T-cell (primary cell): ENCODE measurements around the gene POMGNT1. TPM values are rescaled to one million over a fixed set of nuclear protein-coding genes. Genes with fewer than 3 reads are reported as not detected.
"Not testable (repeated sequence)": the region's sequence is repeated elsewhere in the genome, so short reads cannot be mapped to it uniquely, and the experiment has no call there.

ENCODE experiments used
- ATAC-seq, 4 experiments: fragments of 200-7000 bp in 3 of 4; fragments of 150-1000 bp in 1 of 4; cut with Tn5 transposase; replicated peaks in 1 of 4; 1 replicate in 3 of 4; 2 replicates in 1 of 4; pipeline ENCODE4 v1.10.0; 2021; ENCODE audit warnings: moderate library complexity in 3 of 4, mild to moderate bottlenecking in 2 of 4, moderate number of reproducible peaks in 1 of 4
- CTCF ChIA-PET, 2 donors: fragments of 300-600 bp; sonication (Branson Sonifier 250); formaldehyde crosslinking; loops; one replicate each; lab custom pipeline; 2022; ENCODE audit warnings: antibody characterized with exemption in 2 of 2; lab: Charles Lee
- POLR2A ChIA-PET, 2 donors: fragments of 300-600 bp; sonication (Branson Sonifier 250); formaldehyde crosslinking; loops; one replicate each; lab custom pipeline; 2022; ENCODE audit warnings: antibody characterized with exemption in 2 of 2; lab: Charles Lee
- DNase-seq, 35 experiments: peaks; one replicate each; pipeline versions ENCODE4 v3.0.0 to v3.0.0-alpha.2; 2013 to 2023
- H3K27ac ChIP-seq: one replicate; pipeline ENCODE4 v1.5.1; 2013; ENCODE audit warnings: low read length
- H3K27me3 ChIP-seq, 2 experiments: replicated peaks in 1 of 2; 1 replicate in 1 of 2; 2 replicates in 1 of 2; pipeline versions ENCODE4 v1.6.1 to v1.7.0; 2013; ENCODE audit warnings: low read length in 1 of 2, mixed read lengths in 1 of 2; ENCODE audit not compliant: control insufficient read depth in 2 of 2, insufficient read depth in 2 of 2; ENCODE audit errors: extremely low read depth in 1 of 2
- H3K36me3 ChIP-seq, 2 donors: 1 replicate in 1 of 2; 2 replicates in 1 of 2; pipeline versions ENCODE4 v1.6.1 to v1.7.0; 2013; ENCODE audit warnings: low read length in 1 of 2; ENCODE audit not compliant: control insufficient read depth in 2 of 2, insufficient read depth in 1 of 2; ENCODE audit errors: extremely low read depth in 1 of 2
- H3K4me1 ChIP-seq, 2 experiments: 1 replicate in 1 of 2; 2 replicates in 1 of 2; pipeline versions ENCODE4 v1.6.1 to v1.7.0; 2013; ENCODE audit warnings: low read length in 2 of 2, mixed read lengths in 1 of 2; ENCODE audit not compliant: insufficient read depth in 2 of 2, control insufficient read depth in 1 of 2; ENCODE audit errors: extremely low read depth in 1 of 2
- H3K4me3 ChIP-seq, 2 donors: 1 replicate in 1 of 2; 2 replicates in 1 of 2; pipeline versions ENCODE4 v1.5.1 to v1.7.0; 2013; ENCODE audit warnings: mild to moderate bottlenecking in 2 of 2, low read length in 1 of 2, moderate library complexity in 1 of 2; ENCODE audit not compliant: control insufficient read depth in 1 of 2; ENCODE audit errors: extremely low read depth in 1 of 2
- H3K9me3 ChIP-seq: 2 replicates; pipeline ENCODE4 v1.7.0; 2013
- H3K27ac Mint-ChIP-seq, 2 donors: one replicate each; pipeline ENCODE4 v1.8.0; 2020 to 2021; ENCODE audit warnings: mild to moderate bottlenecking in 2 of 2, mixed read lengths in 2 of 2
- H3K27me3 Mint-ChIP-seq, 2 donors: one replicate each; pipeline ENCODE4 v1.8.0; 2021 to 2022; ENCODE audit warnings: mixed read lengths in 2 of 2
- H3K36me3 Mint-ChIP-seq: one replicate; pipeline ENCODE4 v1.8.0; 2021; ENCODE audit warnings: mixed read lengths
- H3K4me1 Mint-ChIP-seq, 3 donors: one replicate each; pipeline ENCODE4 v1.8.0; 2020 to 2022; ENCODE audit warnings: mixed read lengths in 3 of 3, mild to moderate bottlenecking in 1 of 3
- H3K4me3 Mint-ChIP-seq, 3 donors: one replicate each; pipeline ENCODE4 v1.8.0; 2020 to 2022; ENCODE audit warnings: mild to moderate bottlenecking in 3 of 3, mixed read lengths in 3 of 3, moderate library complexity in 3 of 3
- H3K9me3 Mint-ChIP-seq, 3 donors: one replicate each; pipeline ENCODE4 v1.8.0; 2020 to 2022; ENCODE audit warnings: mixed read lengths in 3 of 3
- WGBS: methylation state at CpG from one replicate; pipeline ENCODE4 v1.1.5; 2013; ENCODE audit warnings: missing lambda C conversion rate; ENCODE audit not compliant: insufficient coverage; 5-methylcytosine and 5-hydroxymethylcytosine counted together
- total RNA-seq, 35 experiments: library from RNA in 6 of 35; stranded (reverse) in 6 of 35; fragments of 120-200 nt in 1 of 35; gene quantifications; one replicate each; pipeline versions ENCODE4 v1.2.1 to v1.2.4 and lab custom pipeline; 2013 to 2026

POMGNT1 gene
- total RNA-seq, 5 donors from 2014 or later (not counting 1 experiment from before 2014, with no cell fraction given): 38.0 to 49.6 (median 42.2) TPM

DNA sequence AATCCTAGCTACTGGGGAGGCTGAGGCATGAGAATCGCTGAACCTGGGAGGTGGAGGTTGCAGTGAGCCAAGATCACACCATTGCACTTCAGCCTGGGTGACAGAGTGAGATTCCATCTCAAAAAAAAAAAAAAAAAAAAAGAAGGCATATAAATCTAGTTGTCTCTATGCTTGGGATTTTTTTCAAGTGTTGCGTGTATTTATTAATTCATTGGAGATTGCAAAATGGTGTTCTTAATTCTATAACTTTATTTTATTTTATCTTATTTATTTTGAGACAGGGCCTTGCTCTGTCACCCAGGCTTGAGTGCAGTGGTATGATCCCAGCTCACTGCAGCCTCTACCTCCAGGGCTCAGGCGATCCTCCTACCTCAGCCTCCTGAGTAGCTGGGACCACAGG lies 33.0 kb upstream of the POMGNT1 start:
- H3K27ac ChIP-seq, H3K36me3 ChIP-seq, H3K27ac Mint-ChIP-seq, DNase-seq, H3K27me3 Mint-ChIP-seq, ATAC-seq, H3K4me1 Mint-ChIP-seq, CTCF ChIA-PET, H3K9me3 ChIP-seq, POLR2A ChIA-PET, H3K9me3 Mint-ChIP-seq, H3K4me3 ChIP-seq, H3K27me3 ChIP-seq, H3K4me3 Mint-ChIP-seq, H3K4me1 ChIP-seq, H3K36me3 Mint-ChIP-seq: not testable (repeated sequence)
- no CpG with 5 or more reads among the region's 3 CpGs for WGBS

DNA sequence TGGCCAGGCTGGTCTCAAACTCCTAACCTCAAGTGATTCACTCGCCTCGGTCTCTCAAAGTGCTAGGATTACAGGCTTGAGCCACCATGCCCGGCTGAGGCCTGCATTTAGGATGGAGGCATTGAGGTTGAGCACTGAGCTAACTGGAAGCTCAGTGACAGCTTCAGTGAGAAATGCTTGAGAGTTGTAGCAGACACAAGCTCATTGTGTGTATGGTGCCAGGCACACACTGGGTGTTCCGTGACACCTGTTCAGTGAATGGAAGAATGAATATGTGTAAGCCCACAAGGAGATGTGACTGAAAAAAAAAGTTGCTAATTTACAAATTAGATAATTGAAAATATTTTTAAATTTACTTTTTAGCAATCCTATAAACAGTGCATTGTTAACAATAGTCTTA lies 26.7 kb upstream of the POMGNT1 start:
- H3K27ac ChIP-seq: no peak overlapping the region
- ChIA-PET POLR2A (no interaction called here), CTCF (interaction anchor here in 1 of 2 donors (1.0 to 1.8 kb wide), 3 partner anchors 9 to 123 kb away, joined by 4 to 5 read pairs (median 4); no protein-coding TSS in a partner anchor)
- Mint-ChIP-seq H3K4me3 (no peak overlapping the region), H3K36me3 (no peaks in the 10 kb centered on the region), H3K9me3 (no peaks in the 10 kb centered on the region), H3K4me1 (peaks cover 2 to 5% (median 3%) of the 10 kb centered on the region in 3 donors), H3K27me3 (no peaks in the 10 kb centered on the region), H3K27ac (no peak overlapping the region)
- H3K27me3 ChIP-seq: peaks cover 0 to 7% of the 10 kb centered on the region in 2 experiments
- DNase-seq: no peak
- no peaks in the 10 kb centered on the region for H3K36me3 ChIP-seq
- peaks cover 0 to 3% of the 10 kb centered on the region in 2 experiments for H3K4me1 ChIP-seq
- WGBS: 95% methylated on average over 3 of the region's 4 CpGs
- no peak overlapping the region for H3K4me3 ChIP-seq
- ATAC-seq: no peak
- H3K9me3 ChIP-seq: no peaks in the 10 kb centered on the region

DNA sequence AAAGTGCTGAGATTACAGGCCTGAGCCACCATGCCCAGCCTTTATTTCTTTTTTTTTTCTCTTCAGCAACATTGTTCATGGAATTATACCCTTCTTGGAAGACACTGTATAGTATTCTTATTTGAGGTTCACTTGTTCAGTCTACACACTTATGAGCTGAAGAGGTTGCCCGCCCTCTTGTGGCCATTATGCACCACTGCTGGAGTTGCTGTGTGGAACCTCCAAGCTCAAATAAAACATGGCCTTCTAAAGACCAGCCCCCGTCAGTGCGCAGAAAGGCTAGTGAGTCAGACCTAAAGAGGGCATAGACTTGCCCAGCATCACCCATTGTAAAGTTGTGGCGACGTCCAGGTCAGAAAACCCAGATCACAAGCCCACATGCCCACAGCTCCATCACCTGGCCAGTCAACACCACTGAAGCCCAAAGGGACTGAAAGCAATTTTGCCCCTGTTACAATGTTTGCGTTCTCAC lies 25.3 kb upstream of the POMGNT1 start:
- peaks cover 0 to 3% of the 10 kb centered on the region in 2 experiments for H3K4me1 ChIP-seq
- ChIA-PET POLR2A (interaction anchor here (0.6 kb wide), 2 partner anchors 35 to 546 kb away, joined by 8 to 10 read pairs; no protein-coding TSS in a partner anchor), CTCF (interaction anchor here (0.6 to 1.8 kb wide), 19 partner anchors 9 to 1194 kb away, joined by 3 to 12 read pairs (median 4); partner anchors contain the start of genes LURAP1 (in 1 of the 2) and POMGNT1 (in 1 of the 2))
- no peaks in the 10 kb centered on the region for H3K9me3 ChIP-seq
- DNase-seq (peak in 34 of 35 experiments; percentile 6 to 80 (median 45)), ATAC-seq (peak; percentile 80 to 95 (median 92))
- H3K36me3 ChIP-seq: no peaks in the 10 kb centered on the region
- Mint-ChIP-seq H3K4me1 (peaks cover 2 to 5% (median 3%) of the 10 kb centered on the region in 3 donors), H3K27ac (no peak overlapping the region), H3K27me3 (no peaks in the 10 kb centered on the region), H3K36me3 (no peaks in the 10 kb centered on the region), H3K9me3 (no peaks in the 10 kb centered on the region), H3K4me3 (no peak overlapping the region)
- peaks cover 0 to 7% of the 10 kb centered on the region in 2 experiments for H3K27me3 ChIP-seq
- no peak overlapping the region for H3K27ac ChIP-seq
- H3K4me3 ChIP-seq: no peak overlapping the region
- 8% methylated on average over 4 of the region's 6 CpGs for WGBS

DNA sequence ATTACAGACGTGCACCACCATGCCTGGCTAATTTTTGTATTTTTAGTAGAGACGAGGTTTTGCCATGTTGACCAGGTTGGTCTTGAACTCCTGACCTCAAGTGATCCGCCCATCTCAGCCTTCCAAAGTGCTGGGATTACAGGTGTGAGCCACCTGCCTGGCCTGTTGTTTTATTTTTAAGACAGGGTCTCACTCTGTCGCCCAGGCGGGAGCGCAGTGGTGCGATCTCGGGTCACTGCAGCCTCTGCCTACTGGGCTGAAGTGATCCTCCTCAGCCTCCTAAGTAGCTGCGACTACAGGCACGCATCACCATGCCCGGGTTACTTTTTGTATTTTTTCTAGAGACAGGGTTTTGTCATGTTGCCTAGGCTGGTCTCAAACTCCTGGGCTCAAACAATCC lies 24.8 kb upstream of the POMGNT1 start:
- CTCF ChIA-PET: interaction anchor here (0.7 to 1.8 kb wide), 11 partner anchors 9 to 227 kb away, joined by 3 to 12 read pairs (median 4); partner anchors contain the start of gene LURAP1 (in 1 of the 2)
- not testable (repeated sequence) for H3K27ac ChIP-seq, H3K27me3 Mint-ChIP-seq, H3K27ac Mint-ChIP-seq, H3K36me3 ChIP-seq, H3K4me3 ChIP-seq, H3K9me3 ChIP-seq, H3K36me3 Mint-ChIP-seq, H3K4me1 Mint-ChIP-seq, DNase-seq, H3K4me3 Mint-ChIP-seq, H3K27me3 ChIP-seq, H3K9me3 Mint-ChIP-seq, H3K4me1 ChIP-seq
- peak in 1 of 4 experiments; percentile 32 for ATAC-seq
- 100% methylated on average over 6 of the region's 11 CpGs for WGBS
- POLR2A ChIA-PET: interaction anchor here in 1 of 2 donors (0.6 kb wide), 1 partner anchor 546 kb away, joined by 8 read pairs; no protein-coding TSS in a partner anchor

DNA sequence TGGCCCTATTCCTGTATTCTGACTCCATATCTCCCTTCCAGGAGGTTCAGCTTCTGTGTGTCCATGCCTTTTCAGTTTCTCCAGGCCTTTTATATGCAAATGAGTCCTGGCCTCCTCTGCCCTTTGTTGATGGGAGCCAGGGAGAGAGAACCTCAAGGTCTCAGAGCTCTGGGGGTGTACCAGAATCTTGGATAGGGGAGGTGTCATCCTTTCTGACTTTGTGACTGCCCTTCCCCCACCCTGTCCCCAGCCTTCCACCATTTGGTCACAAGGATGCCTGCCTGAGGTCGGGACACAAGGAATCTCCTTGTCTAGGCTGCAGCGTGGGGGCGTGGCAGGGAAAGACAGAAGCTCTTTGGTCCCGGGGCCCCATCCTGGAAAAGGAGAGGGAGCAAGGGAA lies 23.5 kb upstream of the POMGNT1 start:
- DNase-seq (no peak), ATAC-seq (no peak)
- peaks cover 0 to 7% of the 10 kb centered on the region in 2 experiments for H3K27me3 ChIP-seq
- ChIA-PET CTCF (interaction anchor here in 1 of 2 donors (1.2 kb wide), 1 partner anchor 185 kb away, joined by 3 read pairs; no protein-coding TSS in a partner anchor), POLR2A (no interaction called here)
- no peak overlapping the region for H3K27ac ChIP-seq
- Mint-ChIP-seq H3K27ac (no peak overlapping the region), H3K9me3 (no peaks in the 10 kb centered on the region), H3K36me3 (no peaks in the 10 kb centered on the region), H3K4me1 (peaks cover 2 to 5% (median 3%) of the 10 kb centered on the region in 3 donors), H3K27me3 (peaks cover 0 to 3% of the 10 kb centered on the region in 2 donors), H3K4me3 (no peak overlapping the region)
- WGBS: 67% methylated on average over 3 of the region's 4 CpGs
- H3K4me3 ChIP-seq: no peak overlapping the region
- no peaks in the 10 kb centered on the region for H3K9me3 ChIP-seq
- peaks cover 0 to 3% of the 10 kb centered on the region in 2 experiments for H3K4me1 ChIP-seq
- H3K36me3 ChIP-seq: no peaks in the 10 kb centered on the region

DNA sequence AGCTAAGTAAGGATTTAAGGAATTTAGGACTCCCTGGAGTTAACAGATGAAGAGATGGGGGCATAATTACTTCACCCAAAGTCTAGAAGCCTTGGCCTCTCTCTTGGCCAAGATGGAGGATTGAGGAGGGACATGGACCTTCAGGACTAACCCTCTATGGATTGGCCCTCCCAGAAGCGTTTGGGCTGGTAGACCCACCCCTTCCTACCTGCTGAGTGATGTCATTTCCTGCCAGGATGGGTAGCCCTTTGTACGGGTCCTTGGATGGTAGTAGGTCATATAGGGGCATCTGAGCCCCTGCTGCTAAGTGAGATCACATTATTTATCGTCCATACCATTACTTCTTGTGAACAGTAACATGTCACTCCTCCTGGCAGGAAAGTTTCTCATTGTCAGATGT lies 22.6 kb upstream of the POMGNT1 start:
- POLR2A ChIA-PET: no interaction called here
- WGBS: no CpG with 5 or more reads among the region's 3 CpGs

More for the DNA sequence above, 22.6 kb upstream of the POMGNT1 start:
- no peak for ATAC-seq
- H3K4me1 Mint-ChIP-seq: peaks cover 2 to 5% (median 3%) of the 10 kb centered on the region in 3 donors
- no peak for DNase-seq
- Histone ChIP-seq H3K27ac (no peak overlapping the region), H3K4me3 (no peak overlapping the region), H3K4me1 (peaks cover 0 to 3% of the 10 kb centered on the region in 2 experiments), H3K27me3 (peaks cover 0 to 9% of the 10 kb centered on the region in 2 experiments), H3K36me3 (no peaks in the 10 kb centered on the region), H3K9me3 (no peaks in the 10 kb centered on the region)
- H3K27ac Mint-ChIP-seq: no peak overlapping the region
- peaks cover 0 to 4% of the 10 kb centered on the region in 2 donors for H3K27me3 Mint-ChIP-seq
- H3K4me3 Mint-ChIP-seq: no peak overlapping the region
- H3K36me3 Mint-ChIP-seq: no peaks in the 10 kb centered on the region
- CTCF ChIA-PET: interaction anchor here in 1 of 2 donors (0.6 to 1.2 kb wide), 2 partner anchors 184 to 331 kb away, joined by 3 read pairs; no protein-coding TSS in a partner anchor
- no peaks in the 10 kb centered on the region for H3K9me3 Mint-ChIP-seq
